Parathyroid adenoma (tissue), 2 donors: ENCODE results near the gene ZNF8.

Source experiments
- H2AFZ ChIP-seq: fragments of 300-600 bp; sonication (generic); one replicate; pipeline ENCODE4 v1.7.0; 2017; ENCODE audit warnings: antibody characterized with exemption, mild to moderate bottlenecking
- H3K27ac ChIP-seq: fragments of 300-600 bp; sonication (generic); one replicate; pipeline ENCODE4 v1.7.0; 2017
- H3K27me3 ChIP-seq: fragments of 300-600 bp; sonication (generic); one replicate; pipeline ENCODE4 v1.7.0; 2017; ENCODE audit warnings: low read length; ENCODE audit not compliant: control insufficient read depth, insufficient read depth
- H3K36me3 ChIP-seq: fragments of 300-600 bp; sonication (generic); one replicate; pipeline ENCODE4 v1.7.0; 2017; ENCODE audit warnings: low read length; ENCODE audit not compliant: control insufficient read depth, insufficient read depth
- H3K4me1 ChIP-seq: fragments of 300-600 bp; sonication (generic); one replicate; pipeline ENCODE4 v1.7.0; 2017; ENCODE audit warnings: control low read depth
- H3K4me2 ChIP-seq: fragments of 300-600 bp; sonication (generic); one replicate; pipeline ENCODE4 v1.7.0; 2017; ENCODE audit warnings: low read length
- H3K4me3 ChIP-seq: fragments of 300-600 bp; sonication (generic); one replicate; pipeline ENCODE4 v1.7.0; 2017; ENCODE audit warnings: low read depth, low read length
- H3K79me2 ChIP-seq: fragments of 300-600 bp; sonication (generic); one replicate; pipeline ENCODE4 v1.7.0; 2017; ENCODE audit warnings: control low read depth
- H3K9ac ChIP-seq: fragments of 300-600 bp; sonication (generic); one replicate; pipeline ENCODE4 v1.7.0; 2017; ENCODE audit warnings: mild to moderate bottlenecking
- H3K9me3 ChIP-seq: fragments of 300-600 bp; sonication (generic); one replicate; pipeline ENCODE4 v1.7.0; 2017; ENCODE audit warnings: low read length; ENCODE audit not compliant: control insufficient read depth
- TF ChIP-seq, protein P1 (sequence below): fragments of 300-600 bp; sonication (generic); IDR thresholded peaks from one replicate; pipeline ENCODE4 v1.7.0; 2017; ENCODE audit warnings: antibody characterized with exemption, mild to moderate bottlenecking
- donor health status: primary hyperparathyroidism.

Gene ZNF8

DNA sequence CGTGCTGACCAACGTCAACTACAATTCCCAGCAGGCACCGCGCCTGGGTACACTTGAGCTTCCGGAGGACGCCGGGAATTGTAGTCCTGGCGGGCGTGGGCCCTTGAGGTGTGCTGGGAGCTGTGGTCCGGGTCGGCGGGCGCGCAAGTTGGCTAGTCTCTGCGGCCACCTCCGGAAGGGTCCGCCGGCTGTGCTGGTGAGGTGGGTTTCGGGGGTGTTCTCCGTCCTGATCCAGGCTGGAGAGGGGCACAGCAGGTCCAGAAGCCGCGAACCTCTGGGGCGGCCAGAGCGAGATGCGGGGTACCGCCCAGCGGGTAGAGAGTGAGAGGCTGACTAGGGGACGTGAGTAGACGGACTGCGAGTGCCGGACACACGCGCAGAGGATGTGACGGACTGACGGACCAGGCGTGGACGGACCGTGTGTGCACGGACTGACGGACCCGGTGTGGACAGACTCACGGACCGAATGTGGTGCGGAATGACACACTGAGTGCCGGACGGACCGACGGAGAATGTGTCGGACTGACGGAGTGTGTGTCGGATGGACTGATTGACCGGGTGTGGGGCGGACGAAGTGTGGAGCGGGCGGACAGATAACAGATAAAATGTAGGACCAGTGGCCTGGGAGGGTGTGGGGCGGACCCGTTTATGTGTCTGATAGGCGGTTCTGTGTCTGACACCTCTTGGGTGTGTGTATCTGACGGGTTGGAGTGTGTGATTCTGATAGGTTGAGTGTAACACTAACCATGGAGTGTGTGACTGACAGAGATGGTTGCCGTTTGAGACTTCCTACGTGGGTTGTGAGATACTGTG is 48.4 kb downstream of the ZNF8 start, which contains the start of gene ZSCAN22:
Gene ZSCAN22 (plus strand): TSS at position 81 of the 813 bp plus-strand sequence. CDS start 7,809 bp downstream, outside the sequence.
- H2AFZ ChIP-seq = peak within 1 kb of the TSS; percentile 99
- H3K4me2 ChIP-seq = peak within 1 kb of the TSS; percentile 82
- peak within 1 kb of the TSS; percentile 85 for H3K9ac ChIP-seq
- H3K27ac ChIP-seq = peak within 1 kb of the TSS; percentile 98
- no peaks in the 10 kb centered on the region for H3K27me3 ChIP-seq
- peaks cover 29% of the 10 kb centered on the region for H3K79me2 ChIP-seq
- H3K36me3 ChIP-seq = no peaks in the 10 kb centered on the region
- H3K9me3 ChIP-seq = no peaks in the 10 kb centered on the region
- H3K4me1 ChIP-seq = peaks cover 3% of the 10 kb centered on the region
- peak within 1 kb of the TSS; percentile 98 for H3K4me3 ChIP-seq
- TF ChIP-seq, protein P1, sequence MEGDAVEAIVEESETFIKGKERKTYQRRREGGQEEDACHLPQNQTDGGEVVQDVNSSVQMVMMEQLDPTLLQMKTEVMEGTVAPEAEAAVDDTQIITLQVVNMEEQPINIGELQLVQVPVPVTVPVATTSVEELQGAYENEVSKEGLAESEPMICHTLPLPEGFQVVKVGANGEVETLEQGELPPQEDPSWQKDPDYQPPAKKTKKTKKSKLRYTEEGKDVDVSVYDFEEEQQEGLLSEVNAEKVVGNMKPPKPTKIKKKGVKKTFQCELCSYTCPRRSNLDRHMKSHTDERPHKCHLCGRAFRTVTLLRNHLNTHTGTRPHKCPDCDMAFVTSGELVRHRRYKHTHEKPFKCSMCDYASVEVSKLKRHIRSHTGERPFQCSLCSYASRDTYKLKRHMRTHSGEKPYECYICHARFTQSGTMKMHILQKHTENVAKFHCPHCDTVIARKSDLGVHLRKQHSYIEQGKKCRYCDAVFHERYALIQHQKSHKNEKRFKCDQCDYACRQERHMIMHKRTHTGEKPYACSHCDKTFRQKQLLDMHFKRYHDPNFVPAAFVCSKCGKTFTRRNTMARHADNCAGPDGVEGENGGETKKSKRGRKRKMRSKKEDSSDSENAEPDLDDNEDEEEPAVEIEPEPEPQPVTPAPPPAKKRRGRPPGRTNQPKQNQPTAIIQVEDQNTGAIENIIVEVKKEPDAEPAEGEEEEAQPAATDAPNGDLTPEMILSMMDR = peak; percentile 7

DNA sequence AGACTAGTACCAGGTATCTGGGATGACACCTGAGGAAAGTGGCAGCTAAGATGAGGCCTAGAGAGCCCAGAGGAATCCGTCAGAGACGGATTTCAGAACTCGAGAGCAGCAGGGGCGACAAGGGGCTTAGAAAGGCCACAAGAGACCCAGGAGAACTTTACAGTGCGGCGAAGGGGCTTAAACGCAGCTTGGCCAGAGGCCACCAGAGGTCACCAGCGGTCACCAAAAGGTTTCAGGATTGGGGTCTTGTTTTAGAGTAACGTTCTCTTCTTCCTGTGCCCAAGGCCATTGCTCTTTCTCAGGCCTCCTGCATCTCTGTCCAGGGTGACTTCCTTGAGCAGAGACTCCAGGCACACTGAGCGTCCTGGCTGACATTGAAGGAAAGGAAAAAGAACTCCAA is 50.2 kb downstream of the ZNF8 start:
- H3K9me3 ChIP-seq = no peaks in the 10 kb centered on the region
- H3K4me1 ChIP-seq = peaks cover 3% of the 10 kb centered on the region
- H3K4me2 ChIP-seq = no peak overlapping the region
- TF ChIP-seq, protein P1 = no peak
- H3K36me3 ChIP-seq = no peaks in the 10 kb centered on the region
- no peak overlapping the region for H3K9ac ChIP-seq
- no peak overlapping the region for H3K4me3 ChIP-seq
- peaks cover 35% of the 10 kb centered on the region for H3K79me2 ChIP-seq
- H3K27me3 ChIP-seq = no peaks in the 10 kb centered on the region
- no peak overlapping the region for H3K27ac ChIP-seq
- H2AFZ ChIP-seq = no peak overlapping the region

DNA sequence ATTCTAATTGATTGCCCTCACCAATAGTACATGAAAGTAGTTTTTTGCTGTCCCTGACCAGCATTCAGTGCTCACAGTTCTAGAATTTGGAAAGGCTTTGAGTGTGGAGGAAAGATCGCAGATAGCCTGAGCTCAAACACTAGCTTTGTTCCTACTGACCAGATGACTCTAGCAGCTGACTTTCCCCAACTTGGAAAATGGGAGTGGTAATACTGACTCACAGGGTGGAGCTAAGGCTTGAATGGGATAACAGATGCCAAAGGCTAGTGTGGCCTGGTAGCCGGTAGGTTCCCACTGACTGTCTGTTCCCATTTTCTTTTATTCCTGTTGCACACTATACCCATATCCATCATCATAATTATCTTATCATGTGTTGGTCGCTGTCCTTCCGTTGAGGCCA is 51.7 kb downstream of the ZNF8 start:
- TF ChIP-seq, protein P1 = no peak

DNA sequence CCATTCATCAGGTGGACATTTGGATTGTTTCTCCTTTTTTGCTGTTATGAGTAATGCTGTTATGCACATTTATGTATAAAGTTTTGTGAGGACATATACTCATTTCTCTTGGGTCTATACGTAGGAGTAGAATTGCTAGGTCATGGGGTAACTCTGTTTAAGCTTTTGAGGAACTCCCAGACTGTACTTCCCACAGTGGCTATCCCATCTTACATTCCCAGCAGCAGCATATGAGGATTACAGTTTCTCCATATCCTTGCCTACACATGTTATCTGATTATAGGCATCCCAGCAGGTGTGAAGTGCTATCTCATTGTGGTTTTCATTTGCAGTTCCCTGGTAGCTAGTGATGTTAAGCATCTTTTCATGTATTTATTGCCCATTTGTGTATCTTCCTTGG is 53.9 kb downstream of the ZNF8 start:
- Histone ChIP-seq H3K79me2 (peaks cover 23% of the 10 kb centered on the region), H3K9ac (no peak overlapping the region), H3K9me3 (no peaks in the 10 kb centered on the region), H3K4me3 (no peak overlapping the region), H3K4me2 (no peak overlapping the region), H2AFZ (no peak overlapping the region), H3K27me3 (no peaks in the 10 kb centered on the region), H3K4me1 (no peaks in the 10 kb centered on the region), H3K27ac (no peak overlapping the region), H3K36me3 (no peaks in the 10 kb centered on the region)
- TF ChIP-seq, protein P1 = no peak

More for the DNA sequence above, 51.7 kb downstream of the ZNF8 start:
- H3K4me2 ChIP-seq = no peak overlapping the region
- H3K9me3 ChIP-seq = no peaks in the 10 kb centered on the region
- peaks cover 26% of the 10 kb centered on the region for H3K79me2 ChIP-seq
- no peaks in the 10 kb centered on the region for H3K36me3 ChIP-seq
- H3K27me3 ChIP-seq = no peaks in the 10 kb centered on the region
- no peak overlapping the region for H3K9ac ChIP-seq
- no peak overlapping the region for H3K27ac ChIP-seq
- no peak overlapping the region for H3K4me3 ChIP-seq
- H3K4me1 ChIP-seq = peaks cover 3% of the 10 kb centered on the region
- H2AFZ ChIP-seq = no peak overlapping the region
